Activated naive CD4-positive, alpha-beta T cell treated with anti-CD3 and anti-CD28 coated beads, Interleukin-2, amount 50 U/mL, for 72 hours (primary cell): ENCODE measurements around the gene FAM83G. TPM values are rescaled to one million over a fixed set of nuclear protein-coding genes. Genes with fewer than 3 reads are reported as not detected.
A peak's percentile ranks its signal among the peaks of the same experiment; 100 is the strongest.

Experiments used
- ATAC-seq, 2 donors: fragments of 150-1000 bp; cut with Tn5 transposase; 2 replicates each; pipeline ENCODE4 v1.10.0; 2021; ENCODE audit warnings: mild to moderate bottlenecking in 2 of 2, moderate library complexity in 2 of 2
- DNase-seq, 2 donors: peaks; one replicate each; pipeline ENCODE4 v3.0.0; 2021 to 2022; ENCODE audit warnings: low spot score in 2 of 2
- H3K27ac Mint-ChIP-seq, 2 donors: one replicate each; pipeline ENCODE4 v1.8.0; 2022; ENCODE audit warnings: mild to moderate bottlenecking in 2 of 2, mixed read lengths in 2 of 2
- H3K36me3 Mint-ChIP-seq, 2 donors: one replicate each; pipeline ENCODE4 v1.8.0; 2022; ENCODE audit warnings: mixed read lengths in 2 of 2
- H3K9me3 Mint-ChIP-seq, 2 donors: one replicate each; pipeline ENCODE4 v1.8.0; 2022; ENCODE audit warnings: mixed read lengths in 2 of 2
- total RNA-seq, 2 donors: library from RNA; stranded (reverse); gene quantifications; one replicate each; pipeline ENCODE4 v1.2.3, GENCODE V29; 2022

Gene FAM83G
- total RNA-seq, 2 donors from 2014 or later: 9.4 to 13.7 TPM

GRCh38 chr17:18985475-18985874 lies 19.1 kb downstream of the FAM83G start:
- H3K36me3 Mint-ChIP-seq: no peaks in the 10 kb centered on the region
- DNase-seq (no peak), ATAC-seq (no peak)
- no peaks in the 10 kb centered on the region for H3K9me3 Mint-ChIP-seq
- no peak overlapping the region for H3K27ac Mint-ChIP-seq

GRCh38 chr17:18984273-18985114 lies 20.1 kb downstream of the FAM83G start:
- no peak for ATAC-seq
- no peak overlapping the region for H3K27ac Mint-ChIP-seq
- H3K36me3 Mint-ChIP-seq: no peaks in the 10 kb centered on the region
- DNase-seq: no peak
- no peaks in the 10 kb centered on the region for H3K9me3 Mint-ChIP-seq

GRCh38 chr17:18981642-18982424 lies 22.7 kb downstream of the FAM83G start:
- H3K27ac Mint-ChIP-seq: peak overlapping the region; percentile 24 to 29
- H3K9me3 Mint-ChIP-seq: no peaks in the 10 kb centered on the region
- DNase-seq: no peak
- peak; percentile 25 to 65 for ATAC-seq
- H3K36me3 Mint-ChIP-seq: no peaks in the 10 kb centered on the region

GRCh38 chr17:18981335-18981641 lies 23.3 kb downstream of the FAM83G start:
- DNase-seq: no peak
- ATAC-seq: no peak
- Mint-ChIP-seq H3K9me3 (no peaks in the 10 kb centered on the region), H3K27ac (peak overlapping the region in 1 of 2 donors; percentile 33), H3K36me3 (no peaks in the 10 kb centered on the region)

- no peaks in the 10 kb centered on the region for H3K36me3 Mint-ChIP-seq
- ATAC-seq: no peak
Observed at GRCh38 chr17:18980682-18981334, 23.8 kb downstream of the FAM83G start.

GRCh38 chr17:18978655-18979054 lies 25.9 kb downstream of the FAM83G start:
- DNase-seq: no peak
- Mint-ChIP-seq H3K27ac (no peak overlapping the region), H3K9me3 (no peaks in the 10 kb centered on the region), H3K36me3 (no peaks in the 10 kb centered on the region)
- no peak for ATAC-seq

More at GRCh38 chr17:18980682-18981334, 23.8 kb downstream of the FAM83G start:
- H3K27ac Mint-ChIP-seq: peak overlapping the region in 1 of 2 donors; percentile 33
- DNase-seq: no peak
- no peaks in the 10 kb centered on the region for H3K9me3 Mint-ChIP-seq

GRCh38 chr17:18978050-18978449 lies 26.5 kb downstream of the FAM83G start:
- no peak for DNase-seq
- Mint-ChIP-seq H3K27ac (no peak overlapping the region), H3K9me3 (no peaks in the 10 kb centered on the region), H3K36me3 (no peaks in the 10 kb centered on the region)
- ATAC-seq: no peak

GRCh38 chr17:18977646-18978045 lies 26.9 kb downstream of the FAM83G start:
- H3K36me3 Mint-ChIP-seq: no peaks in the 10 kb centered on the region
- no peak overlapping the region for H3K27ac Mint-ChIP-seq
- no peak for ATAC-seq
- DNase-seq: no peak
- H3K9me3 Mint-ChIP-seq: no peaks in the 10 kb centered on the region

GRCh38 chr17:18977021-18977420 lies 27.5 kb downstream of the FAM83G start:
- ATAC-seq (no peak), DNase-seq (no peak)
- no peak overlapping the region for H3K27ac Mint-ChIP-seq
- H3K9me3 Mint-ChIP-seq: no peaks in the 10 kb centered on the region
- H3K36me3 Mint-ChIP-seq: no peaks in the 10 kb centered on the region

GRCh38 chr17:18976201-18976600 lies 28.4 kb downstream of the FAM83G start:
- DNase-seq (no peak), ATAC-seq (no peak)
- H3K27ac Mint-ChIP-seq: no peak overlapping the region
- no peaks in the 10 kb centered on the region for H3K9me3 Mint-ChIP-seq
- no peaks in the 10 kb centered on the region for H3K36me3 Mint-ChIP-seq

GRCh38 chr17:18975597-18975996 lies 29.0 kb downstream of the FAM83G start:
- DNase-seq (no peak), ATAC-seq (no peak)
- no peaks in the 10 kb centered on the region for H3K36me3 Mint-ChIP-seq
- H3K27ac Mint-ChIP-seq: no peak overlapping the region
- no peaks in the 10 kb centered on the region for H3K9me3 Mint-ChIP-seq

GRCh38 chr17:18974407-18975149 lies 30.0 kb downstream of the FAM83G start:
- no peaks in the 10 kb centered on the region for H3K36me3 Mint-ChIP-seq
- peak; percentile 73 to 88 for ATAC-seq
- no peak overlapping the region for H3K27ac Mint-ChIP-seq
- DNase-seq: no peak
- H3K9me3 Mint-ChIP-seq: no peaks in the 10 kb centered on the region

- no peaks in the 10 kb centered on the region for H3K36me3 Mint-ChIP-seq
- DNase-seq (no peak), ATAC-seq (no peak)
- no peaks in the 10 kb centered on the region for H3K9me3 Mint-ChIP-seq
- no peak overlapping the region for H3K27ac Mint-ChIP-seq
Observed at GRCh38 chr17:18971801-18972200, 32.8 kb downstream of the FAM83G start.

- no peak overlapping the region for H3K27ac Mint-ChIP-seq
- no peaks in the 10 kb centered on the region for H3K36me3 Mint-ChIP-seq
- ATAC-seq (no peak), DNase-seq (no peak)
- no peaks in the 10 kb centered on the region for H3K9me3 Mint-ChIP-seq
Observed at GRCh38 chr17:18970582-18971480, 33.7 kb downstream of the FAM83G start.

- no peaks in the 10 kb centered on the region for H3K36me3 Mint-ChIP-seq
- peak overlapping the region in 1 of 2 donors; percentile 37 for H3K27ac Mint-ChIP-seq
- ATAC-seq (peak in 1 of 2 donors; percentile 19), DNase-seq (no peak)
- H3K9me3 Mint-ChIP-seq: no peaks in the 10 kb centered on the region
Observed at GRCh38 chr17:18968945-18969887, 35.3 kb downstream of the FAM83G start.
